ENCODE results near the gene SNHG17. TPM values are rescaled to one million over a fixed set of nuclear protein-coding genes. Genes with fewer than 3 reads are reported as not detected.
"Not testable (repeated sequence)": the region's sequence is repeated elsewhere in the genome, so short reads cannot be mapped to it uniquely, and the experiment has no call there.

Gene SNHG17
- total RNA-seq, 1 experiment from 2014 or later = 45.6 TPM

DNA sequence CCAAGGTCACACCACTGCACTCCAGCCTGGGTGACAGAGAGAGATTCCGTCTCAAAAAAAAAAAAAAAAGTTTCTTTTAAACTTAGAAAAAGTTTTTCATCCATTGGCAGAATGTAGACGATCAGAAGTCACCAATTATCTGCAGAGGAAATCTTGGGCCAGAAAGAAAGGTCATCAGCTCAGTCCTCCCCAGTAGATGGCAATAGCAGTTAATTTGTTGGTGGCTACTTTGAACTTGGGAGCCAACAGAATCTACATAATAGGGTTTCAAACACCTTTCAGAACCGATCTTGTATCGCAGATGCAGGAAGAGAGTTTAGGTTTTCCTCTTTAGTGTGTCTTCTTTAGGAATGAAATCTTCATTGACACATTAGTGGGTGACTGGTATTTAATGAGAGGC lies 47.2 kb downstream of the SNHG17 start:
- DNase-seq = no peak
- H3K27me3 ChIP-seq (ENCODE audit: control insufficient read depth, insufficient read depth, low read length) = no peaks in the 10 kb centered on the region
- H3K36me3 ChIP-seq (replicated peaks; ENCODE audit: control insufficient read depth, insufficient read depth, low read length) = no peaks in the 10 kb centered on the region; the same call in 1 of the 2 replicates
- no peak overlapping the region for H3K4me3 ChIP-seq (ENCODE audit: insufficient read depth, low read depth, low read length)

DNA sequence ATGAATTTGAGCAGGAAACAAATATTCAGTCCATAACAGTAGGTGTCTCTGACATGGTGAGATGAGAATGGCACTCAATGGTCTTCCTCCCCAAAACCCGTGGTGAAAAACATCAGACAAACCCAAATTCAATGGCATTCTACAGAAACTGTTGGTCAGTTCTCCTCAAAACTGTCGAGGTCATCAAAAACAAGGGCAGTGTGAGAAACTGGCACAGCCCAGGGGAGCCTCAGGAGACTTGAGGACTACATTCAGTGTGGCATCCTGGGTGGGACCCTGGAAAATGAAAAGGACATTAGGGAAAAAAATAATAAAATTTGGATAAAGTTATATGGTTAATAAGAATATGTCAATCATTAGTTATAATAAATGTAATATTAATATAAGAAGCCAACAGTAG lies 48.3 kb downstream of the SNHG17 start:
- H3K27me3 ChIP-seq (ENCODE audit: control insufficient read depth, insufficient read depth, low read length) = no peaks in the 10 kb centered on the region
- H3K4me3 ChIP-seq (ENCODE audit: insufficient read depth, low read depth, low read length) = no peak overlapping the region
- DNase-seq = no peak
- H3K36me3 ChIP-seq (replicated peaks; ENCODE audit: control insufficient read depth, insufficient read depth, low read length) = no peaks in the 10 kb centered on the region; the same call in 1 of the 2 replicates

DNA sequence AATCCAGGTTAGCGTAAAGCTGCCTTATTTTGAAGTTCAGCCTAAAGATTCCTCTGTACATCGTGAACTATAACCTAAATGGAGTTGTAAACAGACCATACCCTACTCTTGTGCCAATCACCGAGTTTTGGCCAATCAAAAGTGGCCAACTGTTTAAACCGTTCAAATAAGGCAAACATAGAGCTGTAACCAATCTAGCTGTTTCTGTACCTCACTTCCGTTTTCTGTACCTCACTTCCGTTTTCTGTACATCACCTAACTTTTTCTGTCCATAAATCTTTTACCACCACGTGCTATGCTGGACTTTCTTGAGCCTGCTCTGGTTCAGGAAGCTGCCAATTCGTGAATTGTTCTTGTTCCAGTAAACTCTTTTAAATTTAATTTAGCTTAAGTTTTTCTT lies 49.1 kb downstream of the SNHG17 start:
- no peaks in the 10 kb centered on the region; the same call in 1 of the 2 replicates for H3K36me3 ChIP-seq (replicated peaks; ENCODE audit: control insufficient read depth, insufficient read depth, low read length)
- no peak overlapping the region for H3K4me3 ChIP-seq (ENCODE audit: insufficient read depth, low read depth, low read length)
- no peaks in the 10 kb centered on the region for H3K27me3 ChIP-seq (ENCODE audit: control insufficient read depth, insufficient read depth, low read length)
- DNase-seq = no peak

DNA sequence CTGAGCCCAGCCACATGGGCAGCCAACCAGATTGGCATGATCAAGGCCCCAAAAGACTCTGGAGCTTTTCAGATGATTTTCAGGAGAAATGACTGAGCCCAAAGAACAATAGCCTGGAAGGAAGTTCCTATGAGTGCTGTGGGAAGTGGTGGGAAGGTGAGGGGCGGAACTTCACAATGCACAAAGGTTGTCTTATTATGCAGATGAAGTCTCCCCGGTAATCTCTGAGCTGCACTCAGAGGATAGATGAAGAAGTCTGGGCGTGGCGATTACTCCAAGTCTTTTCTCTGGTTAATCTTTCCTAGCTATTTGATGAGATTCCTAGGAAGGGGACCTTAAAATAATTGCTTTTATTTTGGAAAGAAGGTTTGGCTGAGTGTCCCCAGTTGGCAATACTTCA lies 52.0 kb downstream of the SNHG17 start:
- no peak overlapping the region for H3K4me3 ChIP-seq (ENCODE audit: insufficient read depth, low read depth, low read length)
- H3K36me3 ChIP-seq (replicated peaks; ENCODE audit: control insufficient read depth, insufficient read depth, low read length) = no peaks in the 10 kb centered on the region; the same call in 1 of the 2 replicates
- DNase-seq = no peak
- no peaks in the 10 kb centered on the region for H3K27me3 ChIP-seq (ENCODE audit: control insufficient read depth, insufficient read depth, low read length)

DNA sequence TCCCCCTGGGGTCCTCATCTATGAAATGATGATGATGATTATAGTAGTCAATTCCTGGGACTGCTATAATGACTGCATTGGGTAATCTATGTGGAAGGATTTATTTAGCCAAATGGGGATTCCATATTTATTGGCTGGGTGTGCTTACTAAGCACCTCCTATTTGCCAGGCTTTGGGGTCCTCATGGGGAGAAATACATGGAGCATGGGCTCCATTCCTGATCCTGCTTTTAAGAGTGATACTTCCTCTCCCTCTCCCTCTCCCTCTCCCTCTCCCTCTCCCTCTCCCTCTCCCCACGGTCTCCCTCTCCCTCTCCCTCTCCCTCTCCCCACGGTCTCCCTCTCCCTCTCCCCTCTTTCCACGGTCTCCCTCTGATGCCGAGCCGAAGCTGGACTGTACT lies 57.3 kb downstream of the SNHG17 start:
- not testable (repeated sequence) for DNase-seq; H3K4me3 ChIP-seq (ENCODE audit: insufficient read depth, low read depth, low read length)

DNA sequence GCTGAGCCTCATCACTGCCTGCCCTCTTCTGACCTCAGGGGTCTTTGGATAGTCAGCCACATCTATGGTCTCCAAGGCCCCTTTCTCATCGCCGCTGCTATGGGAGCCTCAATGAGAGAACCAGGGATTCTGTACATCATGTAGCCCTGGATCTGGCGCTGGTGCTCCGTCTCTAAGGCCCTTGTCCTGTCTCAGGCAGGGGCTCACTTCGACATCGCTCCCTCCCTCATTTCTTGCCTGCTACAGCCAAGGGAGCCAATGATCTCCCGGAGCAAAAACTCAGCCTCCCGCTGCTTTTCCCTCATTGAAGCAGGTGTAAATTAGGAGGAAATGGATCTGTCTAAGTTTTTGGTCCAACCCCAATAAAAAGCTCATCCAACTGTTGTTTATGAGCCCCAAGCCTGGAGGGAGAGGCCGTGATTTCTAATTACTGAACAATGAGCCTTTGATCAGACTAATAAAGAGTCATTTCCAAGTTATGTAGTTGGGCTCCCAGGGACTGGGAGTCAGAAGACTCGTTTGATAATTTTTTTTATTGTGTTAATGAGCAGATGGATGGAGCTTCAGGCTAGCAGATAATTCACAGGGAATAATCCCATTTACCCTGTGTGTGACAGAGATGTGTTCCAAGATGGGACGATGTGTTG lies 58.0 kb downstream of the SNHG17 start:
- Histone ChIP-seq H3K27me3 (ENCODE audit: control insufficient read depth, insufficient read depth, low read length) (no peaks in the 10 kb centered on the region), H3K36me3 (replicated peaks; ENCODE audit: control insufficient read depth, insufficient read depth, low read length) (no peaks in the 10 kb centered on the region), H3K4me3 (ENCODE audit: insufficient read depth, low read depth, low read length) (no peak overlapping the region)
- DNase-seq = no peak

More for the DNA sequence above, 57.3 kb downstream of the SNHG17 start:
- not testable (repeated sequence) for H3K36me3 ChIP-seq (replicated peaks; ENCODE audit: control insufficient read depth, insufficient read depth, low read length); H3K27me3 ChIP-seq (ENCODE audit: control insufficient read depth, insufficient read depth, low read length)

DNA sequence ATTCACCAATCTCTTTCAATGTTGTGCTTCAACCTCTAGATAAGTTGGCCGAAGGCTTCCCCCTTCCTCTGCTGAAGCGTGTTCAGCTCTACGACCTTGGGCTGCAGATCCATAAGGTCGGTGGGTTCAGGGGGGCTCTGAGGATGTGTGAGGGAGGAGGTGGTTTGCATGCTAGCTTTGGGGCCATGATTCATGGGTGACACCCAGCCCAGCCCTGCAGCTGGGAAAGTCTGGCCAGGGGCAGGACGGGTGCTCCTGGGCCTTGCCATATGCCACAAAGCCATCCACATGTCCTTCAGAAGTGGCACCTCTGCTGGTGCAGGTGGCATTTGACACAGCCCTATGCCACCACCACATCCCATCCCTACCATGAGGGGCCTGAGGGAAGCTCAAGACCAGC lies 61.2 kb downstream of the SNHG17 start:
- Histone ChIP-seq H3K36me3 (replicated peaks; ENCODE audit: control insufficient read depth, insufficient read depth, low read length) (no peaks in the 10 kb centered on the region), H3K27me3 (ENCODE audit: control insufficient read depth, insufficient read depth, low read length) (no peaks in the 10 kb centered on the region), H3K4me3 (ENCODE audit: insufficient read depth, low read depth, low read length) (no peak overlapping the region)
- no peak for DNase-seq

DNA sequence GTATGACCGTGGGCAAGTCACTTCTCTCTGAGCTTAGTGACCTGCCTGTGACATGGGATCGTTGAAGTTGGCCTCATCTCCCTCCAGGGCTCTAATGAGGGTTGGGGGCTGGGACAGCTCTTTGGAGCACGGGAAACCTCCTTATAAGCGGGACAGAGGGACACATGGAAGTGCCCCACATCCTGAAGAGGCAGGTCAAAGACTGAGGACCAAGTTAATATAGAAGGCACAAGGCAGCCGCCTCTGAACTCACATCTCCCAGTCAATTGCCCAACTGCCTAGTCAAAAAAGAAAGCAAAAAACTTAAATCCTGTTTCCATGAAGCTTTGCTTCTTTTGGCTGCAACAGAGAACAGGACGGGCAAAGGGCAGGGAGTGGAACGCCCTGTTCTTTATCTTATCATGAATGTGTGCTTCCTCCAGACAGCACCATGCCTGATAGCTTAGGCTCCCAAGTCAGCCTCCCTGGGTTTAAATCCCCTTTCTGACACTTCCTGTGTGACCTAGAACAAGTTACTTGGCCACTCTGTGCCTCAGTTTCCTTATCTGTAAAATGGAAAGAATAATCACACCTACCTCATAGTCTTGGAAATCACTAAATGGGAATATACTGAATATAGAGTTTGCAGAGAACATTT lies 61.8 kb downstream of the SNHG17 start:
- no peak for DNase-seq

DNA sequence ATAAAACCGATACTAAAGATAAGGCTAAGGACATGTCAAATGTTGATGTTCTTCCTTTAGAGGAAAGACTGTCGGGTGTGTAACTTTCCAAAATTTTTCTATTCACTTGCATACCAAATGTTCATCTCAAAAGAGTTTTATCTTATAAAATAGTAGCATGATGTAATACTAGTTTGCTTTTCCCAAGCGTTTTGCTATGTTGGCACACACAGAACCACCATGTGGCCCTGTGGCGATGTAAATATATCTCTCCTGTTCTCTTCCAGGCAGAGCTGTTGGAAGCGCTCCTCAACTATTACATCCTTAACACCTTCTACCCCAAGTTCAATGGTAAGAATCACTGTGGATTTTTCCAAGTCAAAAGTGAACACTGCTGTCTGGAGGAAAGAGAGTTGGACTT lies 62.3 kb downstream of the SNHG17 start:
- Histone ChIP-seq H3K36me3 (replicated peaks; ENCODE audit: control insufficient read depth, insufficient read depth, low read length) (no peaks in the 10 kb centered on the region), H3K4me3 (ENCODE audit: insufficient read depth, low read depth, low read length) (no peak overlapping the region), H3K27me3 (ENCODE audit: control insufficient read depth, insufficient read depth, low read length) (no peaks in the 10 kb centered on the region)
- DNase-seq = no peak

More for the DNA sequence above, 61.8 kb downstream of the SNHG17 start:
- Histone ChIP-seq H3K27me3 (ENCODE audit: control insufficient read depth, insufficient read depth, low read length) (no peaks in the 10 kb centered on the region), H3K4me3 (ENCODE audit: insufficient read depth, low read depth, low read length) (no peak overlapping the region), H3K36me3 (replicated peaks; ENCODE audit: control insufficient read depth, insufficient read depth, low read length) (no peaks in the 10 kb centered on the region)

Other genes with a start within 250 kb of the SNHG17 start
- 0.24 and 0.78 TPM in 2 replicates for gene KIAA1755, start 174.6 kb downstream of the SNHG17 start, total RNA-seq (2014; rRNA removed; shearing (Covaris generic))
- not detected in 2 replicates for gene BPI, start 131.2 kb downstream of the SNHG17 start, total RNA-seq (2014; rRNA removed; shearing (Covaris generic))
- 0.21 and 0.33 TPM in 2 replicates for gene LBP, start 88.8 kb downstream of the SNHG17 start, total RNA-seq (2014; rRNA removed; shearing (Covaris generic))
- gene RALGAPB, start 37.5 kb upstream of the SNHG17 start, total RNA-seq (2014; rRNA removed; shearing (Covaris generic)) = 17.5 and 23.9 TPM in 2 replicates
- gene ADIG, start 145.9 kb upstream of the SNHG17 start, total RNA-seq (2014; rRNA removed; shearing (Covaris generic)) = not detected in 2 replicates
- 10.9 and 13.2 TPM in 2 replicates for gene ARHGAP40, start 166.5 kb upstream of the SNHG17 start, total RNA-seq (2014; rRNA removed; shearing (Covaris generic))

Data from H7 (cell line).